ENCODE results near the gene ATP12A.

DNA sequence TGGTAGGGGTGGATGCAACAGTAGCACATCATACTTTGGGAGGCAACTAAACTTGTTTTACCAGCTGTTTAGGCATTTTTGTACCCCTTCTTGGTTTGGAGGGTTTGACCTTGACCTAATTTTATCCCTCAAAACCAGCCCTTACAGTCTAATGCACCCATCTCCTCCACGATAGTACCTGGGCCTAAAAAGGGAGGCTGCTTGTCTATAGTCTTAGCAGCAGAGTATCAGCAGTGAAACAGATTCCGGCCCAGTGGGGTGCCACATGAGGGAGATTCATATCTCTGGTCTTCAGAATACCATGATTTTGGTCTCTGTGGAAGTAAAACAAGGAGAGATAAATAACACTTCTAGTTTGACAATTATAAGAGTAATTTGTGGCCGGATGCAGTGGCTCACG lies 39.5 kb upstream of the ATP12A start:
- TF ChIP-seq, protein P1, sequence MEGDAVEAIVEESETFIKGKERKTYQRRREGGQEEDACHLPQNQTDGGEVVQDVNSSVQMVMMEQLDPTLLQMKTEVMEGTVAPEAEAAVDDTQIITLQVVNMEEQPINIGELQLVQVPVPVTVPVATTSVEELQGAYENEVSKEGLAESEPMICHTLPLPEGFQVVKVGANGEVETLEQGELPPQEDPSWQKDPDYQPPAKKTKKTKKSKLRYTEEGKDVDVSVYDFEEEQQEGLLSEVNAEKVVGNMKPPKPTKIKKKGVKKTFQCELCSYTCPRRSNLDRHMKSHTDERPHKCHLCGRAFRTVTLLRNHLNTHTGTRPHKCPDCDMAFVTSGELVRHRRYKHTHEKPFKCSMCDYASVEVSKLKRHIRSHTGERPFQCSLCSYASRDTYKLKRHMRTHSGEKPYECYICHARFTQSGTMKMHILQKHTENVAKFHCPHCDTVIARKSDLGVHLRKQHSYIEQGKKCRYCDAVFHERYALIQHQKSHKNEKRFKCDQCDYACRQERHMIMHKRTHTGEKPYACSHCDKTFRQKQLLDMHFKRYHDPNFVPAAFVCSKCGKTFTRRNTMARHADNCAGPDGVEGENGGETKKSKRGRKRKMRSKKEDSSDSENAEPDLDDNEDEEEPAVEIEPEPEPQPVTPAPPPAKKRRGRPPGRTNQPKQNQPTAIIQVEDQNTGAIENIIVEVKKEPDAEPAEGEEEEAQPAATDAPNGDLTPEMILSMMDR (IDR thresholded peaks at IDR 0.05 in 4 of 5, conservative IDR thresholded peaks at IDR 0.05 in 1 of 5) = no peak
- no peak for TF ChIP-seq POLR2A (IDR thresholded peaks at IDR 0.05)

Data from gastrocnemius medialis (tissue), 4 donors.